GM18907 (cell line): ENCODE measurements around the gene SYT1.
"Not testable (repeated sequence)": the region's sequence is repeated elsewhere in the genome, so short reads cannot be mapped to it uniquely, and the experiment has no call there.

ENCODE experiments used
- ATAC-seq: cut with Tn5 transposase; IDR thresholded peaks from one replicate; pipeline ENCODE4 v1.9.1; 2021; ENCODE audit warnings: mild to moderate bottlenecking, moderate library complexity; ENCODE audit not compliant: unreplicated experiment

SYT1 gene

DNA sequence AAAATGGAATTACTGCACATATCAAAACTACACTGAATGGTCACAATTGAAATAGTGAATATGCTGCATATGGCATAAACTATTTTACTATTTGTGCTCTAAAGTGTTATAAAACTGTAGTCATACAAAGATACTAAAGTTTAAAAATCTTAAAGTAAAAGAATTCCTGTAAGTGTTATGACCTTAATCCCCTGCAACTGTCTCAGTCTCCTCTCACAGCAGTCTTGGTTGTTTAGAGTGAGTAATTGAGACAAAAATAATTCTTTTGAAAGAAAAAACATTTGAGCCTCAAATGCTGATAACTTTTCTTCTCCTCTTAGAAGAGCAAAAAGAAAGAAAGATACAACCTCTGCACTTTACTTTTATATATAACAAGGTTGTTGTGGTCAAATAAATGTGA lies 99.9 kb downstream of the SYT1 start:
- ATAC-seq: no peak

- ATAC-seq: no peak
Observed at GRCh38 chr12:78966062-78966461, 101.5 kb downstream of the SYT1 start.

DNA sequence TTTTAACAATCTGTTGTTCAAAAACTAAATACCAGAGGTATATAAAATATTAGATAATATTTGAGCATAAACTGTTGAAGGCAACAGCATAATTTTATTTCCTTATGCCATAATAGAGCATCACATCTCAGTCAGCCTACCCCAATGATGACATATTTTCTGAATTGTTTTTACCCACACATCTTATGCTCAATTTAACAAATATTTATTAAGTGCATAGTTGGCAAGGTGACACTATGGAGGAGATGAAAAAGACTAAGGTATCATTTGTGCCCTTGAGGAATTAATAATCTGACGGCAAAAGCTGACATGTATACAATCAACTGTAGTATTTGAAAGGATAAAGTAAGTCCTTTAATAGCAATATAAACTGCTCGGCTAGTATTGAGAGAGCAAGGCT lies 102.4 kb downstream of the SYT1 start:
- ATAC-seq: no peak

GRCh38 chr12:78968226-78968625 lies 103.7 kb downstream of the SYT1 start:
- ATAC-seq: no peak

DNA sequence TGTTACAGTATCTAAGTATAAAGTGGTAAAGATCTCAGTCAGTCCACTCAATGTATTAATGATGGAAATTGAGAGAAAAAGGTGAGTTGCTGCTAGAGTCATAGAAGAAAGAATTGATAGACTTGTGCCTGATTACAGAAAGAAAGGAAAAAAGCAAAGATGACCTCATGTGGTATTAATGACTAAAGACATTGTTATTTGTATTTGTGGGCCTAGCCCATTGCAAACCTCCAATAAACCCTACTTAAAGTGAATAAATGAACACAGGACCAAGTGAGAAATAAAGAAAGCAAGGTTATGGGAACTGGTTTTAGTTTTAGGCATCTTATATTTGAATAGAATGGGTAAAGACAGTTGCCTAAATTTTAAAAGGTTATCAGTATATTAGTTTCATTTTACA lies 105.5 kb downstream of the SYT1 start:
- ATAC-seq: no peak

DNA sequence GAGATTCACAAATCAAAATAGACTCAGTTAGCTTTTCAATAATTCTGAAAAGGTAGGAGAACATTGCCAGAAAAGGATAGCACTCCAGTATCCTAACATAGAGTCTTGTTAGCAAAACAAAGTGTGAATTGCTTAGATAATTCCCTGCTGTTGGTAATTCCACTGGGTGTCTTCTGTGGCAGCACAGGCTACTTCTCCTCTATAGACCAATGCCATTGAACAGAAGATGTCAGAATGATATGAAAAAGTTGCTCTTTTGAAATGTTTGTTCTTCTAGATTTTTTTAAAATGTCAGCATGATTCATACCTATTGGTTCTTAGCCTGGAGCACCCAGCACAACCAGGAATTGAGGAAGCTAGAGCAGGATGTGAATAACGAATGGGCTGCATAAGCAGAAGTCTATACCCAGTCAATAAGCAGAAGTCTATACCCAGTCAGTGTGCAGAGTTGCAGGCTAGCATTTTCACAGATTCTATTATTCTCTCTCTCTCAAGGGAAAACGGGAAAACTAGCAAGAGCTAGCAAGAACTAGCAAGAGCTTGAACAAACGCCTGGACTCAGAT lies 112.8 kb downstream of the SYT1 start:
- ATAC-seq: no peak

GRCh38 chr12:78994168-78994791 lies 129.7 kb downstream of the SYT1 start:
- ATAC-seq: no peak

DNA sequence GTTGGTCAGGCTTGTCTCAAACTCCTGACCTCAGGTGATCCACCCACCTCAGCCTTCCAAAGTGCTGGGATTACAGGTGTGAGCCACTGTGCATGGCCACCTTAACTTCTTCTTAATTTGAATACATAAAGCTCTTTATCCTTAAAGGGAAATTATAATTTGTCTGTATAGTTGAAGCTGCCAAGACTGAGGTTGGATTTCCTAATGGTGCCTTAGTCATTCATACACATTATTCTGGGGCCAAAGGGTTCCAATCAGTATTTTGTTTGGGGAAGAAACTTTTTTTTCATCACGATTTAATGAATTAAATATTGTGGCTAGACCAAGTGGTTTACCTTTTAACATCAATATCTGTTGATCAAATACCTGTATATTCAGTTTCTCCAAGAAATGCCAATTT lies 135.9 kb downstream of the SYT1 start:
- ATAC-seq: no peak

DNA sequence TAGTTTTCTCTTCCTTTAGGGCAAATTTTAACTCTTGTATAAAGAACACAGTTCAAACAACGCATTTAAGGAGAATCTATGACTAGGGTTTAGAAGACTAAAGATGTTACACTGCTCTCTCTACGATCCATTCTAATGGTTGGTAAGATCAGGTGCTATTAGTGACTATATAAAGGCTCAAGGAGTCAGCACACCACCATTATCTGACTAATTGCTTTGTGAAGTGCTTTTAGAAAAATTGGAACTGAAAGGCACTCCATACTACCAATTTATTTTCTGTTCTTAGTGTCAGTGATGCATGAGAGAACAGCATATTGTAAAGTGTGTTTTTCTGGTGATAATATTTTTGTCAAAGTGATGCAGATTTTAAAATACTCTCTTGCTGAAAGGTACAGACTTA lies 136.8 kb downstream of the SYT1 start:
- ATAC-seq: no peak

DNA sequence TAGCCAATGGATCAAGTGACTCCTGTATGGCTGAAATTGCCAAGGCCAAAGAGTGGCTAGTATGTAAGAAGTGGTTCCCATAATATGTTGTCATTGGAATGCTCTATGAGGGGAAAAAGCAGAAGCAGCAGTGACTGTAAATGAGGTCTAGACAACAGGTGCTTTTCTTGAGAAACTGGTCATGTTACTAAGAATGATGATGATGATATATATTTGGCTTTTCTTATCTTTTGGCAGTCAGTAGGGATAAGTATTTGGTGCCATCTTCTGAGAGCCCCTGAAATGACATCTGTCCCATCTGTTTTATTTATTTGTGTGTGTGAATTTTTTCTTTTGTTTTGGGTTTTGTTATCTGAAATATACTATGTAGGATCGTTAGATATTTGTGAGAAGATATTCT lies 141.7 kb downstream of the SYT1 start:
- no peak for ATAC-seq

DNA sequence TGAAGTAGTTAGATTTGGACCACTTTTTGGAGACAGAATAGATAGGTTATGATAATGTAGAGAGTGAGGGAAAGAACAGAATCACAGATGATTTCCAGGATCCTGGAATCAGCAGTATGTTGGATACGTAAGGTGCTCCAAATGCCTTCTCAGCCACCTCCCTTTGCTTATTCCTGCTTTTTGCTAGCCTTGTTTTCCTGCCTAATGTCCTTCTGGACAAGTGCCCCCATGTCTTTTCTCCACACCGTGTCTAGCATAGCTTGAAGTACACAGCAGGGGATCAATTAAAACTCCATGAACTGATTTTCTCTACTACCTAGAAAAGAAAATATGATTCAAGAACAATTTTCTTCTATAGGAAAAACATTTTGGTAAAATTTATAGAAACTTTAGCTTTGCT lies 144.0 kb downstream of the SYT1 start:
- ATAC-seq: no peak

- ATAC-seq: no peak
Observed at GRCh38 chr12:79012636-79013035, 148.1 kb downstream of the SYT1 start.

DNA sequence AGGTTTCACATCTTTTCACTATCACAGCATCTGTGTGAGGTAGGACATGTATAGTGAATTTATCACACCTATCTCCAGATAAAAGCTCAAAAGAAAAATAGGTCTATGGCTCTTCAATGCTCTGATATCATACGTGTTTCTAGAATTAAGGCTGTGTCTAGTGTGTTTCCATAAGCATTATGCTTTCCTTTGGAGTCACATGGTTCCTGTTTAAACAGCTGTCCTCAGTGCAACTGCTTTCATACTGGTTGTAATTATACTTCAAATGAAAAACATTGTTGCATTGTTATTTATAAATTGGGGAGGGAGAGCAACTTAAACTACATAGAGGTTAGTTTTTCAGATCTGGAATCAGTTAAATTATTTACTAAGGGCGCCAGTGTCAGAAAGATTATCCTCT lies 151.6 kb downstream of the SYT1 start:
- no peak for ATAC-seq

DNA sequence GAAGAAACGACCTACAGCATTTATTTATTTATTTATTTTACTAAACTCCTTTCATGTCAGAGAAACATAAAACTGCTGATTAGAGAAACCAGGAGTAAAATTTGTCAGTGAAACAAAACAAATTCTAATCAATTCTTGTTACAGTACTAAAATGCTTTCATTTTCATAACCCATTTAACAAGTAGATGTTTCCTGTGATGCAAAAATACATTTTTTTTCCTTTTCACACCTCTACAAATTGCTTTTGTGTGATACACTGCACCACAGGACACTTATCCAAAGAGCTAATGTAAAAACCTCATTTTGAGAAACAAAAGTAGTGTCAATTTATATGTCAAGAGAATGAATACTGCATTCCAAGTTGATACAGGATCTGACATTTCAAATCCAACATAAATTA lies 155.1 kb downstream of the SYT1 start:
- ATAC-seq: peak; percentile 84

DNA sequence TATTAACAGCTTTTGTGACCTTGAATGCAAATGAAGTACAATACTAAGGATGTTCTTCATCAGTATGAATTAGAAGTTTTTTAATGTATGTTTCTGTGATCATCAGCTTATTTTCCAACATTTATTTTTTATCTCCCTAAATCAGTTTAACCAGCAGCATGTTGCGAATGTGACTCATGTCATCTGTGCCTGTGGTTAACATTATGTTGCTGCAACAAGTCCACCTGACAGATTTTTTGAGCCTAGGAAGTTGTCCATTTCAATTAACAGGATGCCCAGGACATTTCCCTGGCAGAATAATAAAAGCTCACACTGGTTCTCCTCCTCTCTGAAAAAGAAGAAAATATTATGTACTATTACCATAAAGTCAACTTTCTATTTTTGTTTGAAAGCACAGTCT lies 155.5 kb downstream of the SYT1 start:
- ATAC-seq: peak; percentile 36

DNA sequence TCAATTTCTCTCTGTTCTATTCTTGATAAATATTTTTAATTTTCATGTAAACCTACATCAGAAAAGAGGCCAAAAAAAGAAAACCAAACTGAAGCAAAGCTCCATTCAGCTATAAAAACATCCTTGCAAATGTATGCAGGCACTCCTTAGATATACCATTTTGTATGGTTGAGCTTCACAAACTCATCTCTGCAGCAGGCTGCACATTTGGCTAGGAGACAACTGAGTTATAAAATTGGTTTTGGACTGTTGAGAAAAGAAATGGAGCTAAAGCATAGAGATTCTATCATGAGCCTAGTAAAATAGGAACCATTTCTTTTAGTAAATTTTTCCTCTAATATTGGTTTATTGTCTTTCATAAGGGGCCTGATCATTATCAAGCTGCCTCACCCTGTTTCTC lies 156.4 kb downstream of the SYT1 start:
- ATAC-seq: no peak

- no peak for ATAC-seq
Observed at GRCh38 chr12:79023261-79023660, 158.7 kb downstream of the SYT1 start.

DNA sequence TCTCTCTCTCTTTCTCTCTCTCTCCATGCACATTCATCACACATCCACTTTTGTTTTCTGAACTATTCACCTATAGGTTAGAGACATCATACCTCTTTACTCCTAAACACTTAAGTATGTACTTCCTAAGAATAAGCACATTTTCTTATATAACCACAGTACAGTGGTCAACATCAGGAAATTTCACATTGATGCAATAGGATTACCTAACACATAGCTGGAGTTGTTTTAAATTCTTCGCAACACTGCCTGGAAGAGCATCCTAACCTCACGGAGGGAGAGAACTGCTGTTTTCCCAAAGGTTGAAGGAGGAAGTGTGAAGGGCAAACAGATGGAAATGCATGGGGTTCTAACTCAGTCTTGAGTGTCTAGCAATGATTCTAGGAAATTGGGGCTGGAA lies 159.2 kb downstream of the SYT1 start:
- ATAC-seq: no peak

- ATAC-seq: no peak
Observed at GRCh38 chr12:79033788-79034187, 169.2 kb downstream of the SYT1 start.

DNA sequence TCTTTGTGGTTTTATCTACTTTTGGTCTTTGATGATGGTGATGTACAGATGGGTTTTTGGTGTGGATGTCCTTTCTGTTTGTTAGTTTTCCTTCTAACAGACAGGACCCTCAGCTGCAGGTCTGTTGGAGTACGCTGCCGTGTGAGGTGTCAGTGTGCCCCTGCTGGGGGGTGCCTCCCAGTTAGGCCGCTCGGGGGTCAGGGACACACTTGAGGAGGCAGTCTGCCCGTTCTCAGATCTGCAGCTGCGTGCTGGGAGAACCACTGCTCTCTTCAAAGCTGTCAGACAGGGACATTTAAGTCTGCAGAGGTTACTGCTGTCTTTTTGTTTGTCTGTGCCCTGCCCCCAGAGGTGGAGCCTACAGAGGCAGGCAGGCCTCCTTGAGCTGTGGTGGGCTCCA lies 180.2 kb downstream of the SYT1 start:
- ATAC-seq: not testable (repeated sequence)

GRCh38 chr12:79045149-79045703 lies 180.7 kb downstream of the SYT1 start:
- ATAC-seq: not testable (repeated sequence)

DNA sequence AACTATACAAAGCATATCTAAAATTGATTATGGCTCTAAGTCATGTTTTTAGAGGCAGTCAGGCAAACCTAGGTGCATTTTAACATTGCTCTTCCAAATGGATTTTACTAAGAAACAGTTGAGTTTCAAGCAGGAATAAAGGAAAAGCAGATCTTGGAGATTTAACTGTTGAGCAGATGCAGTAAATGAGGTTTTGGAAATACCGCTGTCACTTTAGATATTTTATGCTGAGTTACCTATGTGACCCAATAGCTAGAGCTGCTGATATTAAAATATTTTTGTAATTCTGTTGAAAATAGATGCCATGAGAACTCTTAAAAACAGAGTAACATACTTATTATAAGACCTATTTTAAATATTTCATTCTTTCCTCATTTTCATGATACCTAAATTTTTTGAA lies 181.4 kb downstream of the SYT1 start:
- no peak for ATAC-seq

DNA sequence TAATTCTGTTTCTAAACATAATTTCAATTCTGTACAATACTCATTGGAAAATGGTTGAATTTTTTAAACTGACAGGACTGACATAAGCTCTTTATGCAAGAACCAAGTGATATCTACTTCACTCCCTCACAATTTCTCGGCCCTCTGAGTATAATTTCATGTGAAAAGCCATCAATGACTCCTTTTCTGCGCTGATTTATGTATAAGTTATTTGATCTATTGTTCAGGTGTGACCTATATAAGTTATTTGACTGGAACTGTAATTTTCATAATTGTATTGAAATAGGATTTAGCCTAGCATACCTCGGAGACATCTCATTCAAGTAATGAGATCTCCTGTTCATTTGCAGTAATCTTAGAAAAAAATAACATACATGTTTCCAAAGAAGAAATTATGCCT lies 184.4 kb downstream of the SYT1 start:
- no peak for ATAC-seq
